ENCODE measurements around the gene WDR26. TPM values are rescaled to one million over a fixed set of nuclear protein-coding genes. Genes with fewer than 3 reads are reported as not detected.

Gene WDR26
- total and polyA plus RNA-seq, 9 of the 15 experiments (the other 6 are each of a cell fraction or from before 2014, with no cell fraction given) = 11.5 to 66.0 (median 39.8) TPM

GRCh38 chr1:224435999-224436398 is 1.4 kb upstream of the WDR26 start:
- H4K20me1 ChIP-seq (replicated peaks; ENCODE audit: control insufficient read depth, insufficient read depth, low read length) = peaks cover 13% of the 10 kb centered on the region
- in situ Hi-C loops (cut with MboI) (no loop called here), intact Hi-C loops (cut with micrococcal nuclease) (loop anchor here (1.0 kb wide), 1 partner anchor 79 kb away; no protein-coding TSS in a partner anchor)
- H3K27ac ChIP-seq (ENCODE audit: extremely low read depth, low read depth, low read length) = peak overlapping the region; percentile 28; the same call in 1 of the 3 replicates
- peaks cover 63% of the 10 kb centered on the region for H3K79me2 ChIP-seq (ENCODE audit: control insufficient read depth, insufficient read depth, low read length)
- ATAC-seq = no peak
- ChIA-PET CTCF (ENCODE audit: low intra/inter-chr PET ratio) (no interaction called here), POLR2A (interaction anchor here (1.6 to 2.8 kb wide), 2 partner anchors 7 to 11 kb away, joined by 6 to 14 read pairs; no protein-coding TSS in a partner anchor)
- peaks cover 14% of the 10 kb centered on the region for H3K36me3 ChIP-seq (ENCODE audit: control insufficient read depth, insufficient read depth, low read length)
- peak overlapping the region; percentile 99 for H3K4me2 ChIP-seq (ENCODE audit: insufficient read depth, low read length)
- H3K27me3 ChIP-seq (ENCODE audit: control insufficient read depth in 2 of 2, insufficient read depth in 2 of 2, low read length in 2 of 2) = no peaks in the 10 kb centered on the region
- no TSS peak for BruUV-seq (replicated peaks)
- H3K4me1 ChIP-seq (replicated peaks in 1 of 2; ENCODE audit: control insufficient read depth in 2 of 2, insufficient read depth in 2 of 2, low read length in 2 of 2) = peaks cover 12 to 17% of the 10 kb centered on the region in 2 experiments
- no peak overlapping the region for H2AFZ ChIP-seq (ENCODE audit: low read depth, low read length)
- H3K9me1 ChIP-seq (ENCODE audit: control insufficient read depth, insufficient read depth, low read length) = no peaks in the 10 kb centered on the region
- H3K9ac ChIP-seq (ENCODE audit: insufficient read depth in 1 of 2, low read depth in 2 of 2, low read length in 2 of 2) = peak overlapping the region in 1 of 2 experiments; percentile 91; a peak in 3 of 4 replicates
- peak in 2 of 4 experiments; percentile 10 to 25 for DNase-seq (ENCODE audit: extremely low read depth in 1 of 4, low spot score in 3 of 4)
- no peaks in the 10 kb centered on the region for H3K9me3 ChIP-seq (replicated peaks; ENCODE audit: control insufficient read depth, insufficient read depth, low read depth, low read length)
- no peak overlapping the region for H3K4me3 ChIP-seq
- no peak for FAIRE-seq
- WGBS (ENCODE audit: insufficient coverage, low coverage, missing lambda C conversion rate) = 19% methylated on average over 1 of the region's 1 CpG
- TF ChIP-seq MNT (conservative IDR thresholded peaks at IDR 0.05) (peak in 1 of 2 experiments; percentile 12; a peak in 1 of 4 replicates), FOXP4 (CRISPR knock-in tag; IDR thresholded peaks at IDR 0.05; ENCODE audit: borderline replicate concordance) (0 out of 2 replicates have a peak, but pooled peaks have one; percentile 27), CUX1 (CRISPR knock-in tag; IDR thresholded peaks at IDR 0.05) (0 out of 2 replicates have a peak, but pooled peaks have one; percentile 40), PHF21A (IDR thresholded peaks at IDR 0.05; ENCODE audit: borderline replicate concordance, low read depth) (no peak), FOXA3 (CRISPR knock-in tag; conservative IDR thresholded peaks at IDR 0.05 in 1 of 2, IDR thresholded peaks at IDR 0.05 in 1 of 2) (0 out of 4 replicates have a peak, but pooled peaks of 1 of the 2 experiments have one; percentile 5), ZHX1 (conservative IDR thresholded peaks at IDR 0.05; ENCODE audit: low read length) (no peak)

Measured in K562 (cell line).